Esophagus squamous epithelium (tissue), 5 donors: ENCODE data around the gene TLN1. TPM values are rescaled to one million over a fixed set of nuclear protein-coding genes. Genes with fewer than 3 reads are reported as not detected.
A peak's percentile ranks its signal among the peaks of the same experiment; 100 is the strongest.

Experiments used
- DNase-seq: peaks from one replicate; lab custom pipeline; 2025; lab: John Stamatoyannopoulos, UW
- H3K27ac ChIP-seq, 4 donors: fragments of 200-600 bp; sonication (generic); one replicate each; pipeline ENCODE4 v1.5.1; 2016 to 2019; ENCODE audit warnings: mild to moderate bottlenecking in 1 of 4
- H3K27me3 ChIP-seq, 4 donors: fragments of 200-600 bp; sonication (generic); 1 replicate in 3 of 4; 2 replicates in 1 of 4; pipeline versions ENCODE4 v1.5.1 to v1.6.0; 2017 to 2021; ENCODE audit warnings: antibody characterized with exemption in 1 of 4
- H3K36me3 ChIP-seq, 3 donors: fragments of 200-600 bp; sonication (generic); one replicate each; pipeline ENCODE4 v1.5.1; 2016 to 2019
- H3K4me1 ChIP-seq, 3 donors: fragments of 200-600 bp; sonication (generic); one replicate each; pipeline ENCODE4 v1.5.1; 2017 to 2019
- H3K4me3 ChIP-seq, 4 donors: fragments of 200-600 bp; sonication (generic); 1 replicate in 3 of 4; 2 replicates in 1 of 4; pipeline ENCODE4 v1.5.1; 2016 to 2019; ENCODE audit warnings: mild to moderate bottlenecking in 2 of 4, moderate library complexity in 1 of 4
- H3K9me3 ChIP-seq, 3 donors: fragments of 200-600 bp; sonication (generic); one replicate each; pipeline ENCODE4 v1.5.1; 2016 to 2019
- CTCF ChIP-seq, 6 experiments: fragments of 450-650 bp in 4 of 6; fragments of 200-600 bp in 2 of 6; sonication (generic) in 2 of 6; IDR thresholded peaks; one replicate each; pipeline ENCODE4 v1.5.1; 2016 to 2019; ENCODE audit warnings: antibody characterized with exemption in 6 of 6, mild to moderate bottlenecking in 4 of 6, moderate library complexity in 4 of 6
- POLR2A ChIP-seq, 4 donors: fragments of 450-650 bp; IDR thresholded peaks; one replicate each; pipeline ENCODE4 v1.6.1; 2017; ENCODE audit warnings: antibody characterized with exemption in 4 of 4, mild to moderate bottlenecking in 4 of 4, moderate library complexity in 3 of 4
- WGBS, 2 donors: methylation state at CpG; one replicate each; pipeline ENCODE4 v1.1.5; 2018; 5-methylcytosine and 5-hydroxymethylcytosine counted together
- intact Hi-C: fragments of 100-400 bp; cut with DNase I; formaldehyde crosslinking; loops from one replicate; pipeline ENCODE4 v1.15.0; 2022
- total RNA-seq, 4 donors: library from RNA; depleted of rRNA; stranded (reverse); fragments of >200 nt; gene quantifications; one replicate each; pipeline ENCODE4 v1.1.0, GENCODE V29; 2016
- donor health status: DM: yes; HTN: yes; CAD: no.

The TLN1 gene
- total RNA-seq, 4 donors from 2014 or later, result 94.7 to 233 (median 112) TPM

- Histone ChIP-seq H3K9me3 (no peaks in the 10 kb centered on the region), H3K27ac (peak within 1 kb of the TSS; percentile 74 to 92 (median 88)), H3K27me3 (peaks cover 0 to 6% (median 0%) of the 10 kb centered on the region in 4 donors), H3K4me3 (peak within 1 kb of the TSS; percentile 49 to 76 (median 65)), H3K36me3 (peaks cover 0 to 10% (median 0%) of the 10 kb centered on the region in 3 donors), H3K4me1 (peaks cover 0 to 41% (median 5%) of the 10 kb centered on the region in 3 donors)
- WGBS, 2 donors, result 15 to 70% methylated on average over 5 to 11 of the region's 61 CpGs
- peak in 2 of 4 donors; percentile 71 to 89 for TF ChIP-seq POLR2A (IDR thresholded peaks at IDR 0.05)
- TF ChIP-seq CTCF (IDR thresholded peaks at IDR 0.05), result no peak
- DNase-seq, result no peak
- intact Hi-C loops, result loop anchor here (10.0 kb wide), 1 partner anchor 85 kb away; the partner anchor contains the start of gene TESK1
Observed at GRCh38 chr9:35689542-35690293, 42.3 kb downstream of the TLN1 start, which contains the start of gene TPM2. Gene TPM2, minus strand, starts transcription at chr9:35689925. Its CDS starts 108 bp downstream, at chr9:35689817.

GRCh38 chr9:35688558-35689541 is 43.1 kb downstream of the TLN1 start:
- TF ChIP-seq CTCF (IDR thresholded peaks at IDR 0.05) (no peak), POLR2A (IDR thresholded peaks at IDR 0.05) (no peak)
- intact Hi-C loops, result loop anchor here (10.0 kb wide), 1 partner anchor 84 kb away; the partner anchor contains the start of gene TESK1
- DNase-seq, result no peak
- H3K9me3 ChIP-seq, result no peaks in the 10 kb centered on the region
- peaks cover 0 to 41% (median 5%) of the 10 kb centered on the region in 3 donors for H3K4me1 ChIP-seq
- H3K27me3 ChIP-seq, result peaks cover 0 to 6% (median 0%) of the 10 kb centered on the region in 4 donors
- H3K36me3 ChIP-seq, result peaks cover 0 to 19% (median 0%) of the 10 kb centered on the region in 3 donors
- 37 to 54% methylated on average over 9 to 10 of the region's 12 CpGs for WGBS, 2 donors
- peak overlapping the region; percentile 74 to 92 (median 88) for H3K27ac ChIP-seq
- peak overlapping the region; percentile 49 to 76 (median 65) for H3K4me3 ChIP-seq

DNA sequence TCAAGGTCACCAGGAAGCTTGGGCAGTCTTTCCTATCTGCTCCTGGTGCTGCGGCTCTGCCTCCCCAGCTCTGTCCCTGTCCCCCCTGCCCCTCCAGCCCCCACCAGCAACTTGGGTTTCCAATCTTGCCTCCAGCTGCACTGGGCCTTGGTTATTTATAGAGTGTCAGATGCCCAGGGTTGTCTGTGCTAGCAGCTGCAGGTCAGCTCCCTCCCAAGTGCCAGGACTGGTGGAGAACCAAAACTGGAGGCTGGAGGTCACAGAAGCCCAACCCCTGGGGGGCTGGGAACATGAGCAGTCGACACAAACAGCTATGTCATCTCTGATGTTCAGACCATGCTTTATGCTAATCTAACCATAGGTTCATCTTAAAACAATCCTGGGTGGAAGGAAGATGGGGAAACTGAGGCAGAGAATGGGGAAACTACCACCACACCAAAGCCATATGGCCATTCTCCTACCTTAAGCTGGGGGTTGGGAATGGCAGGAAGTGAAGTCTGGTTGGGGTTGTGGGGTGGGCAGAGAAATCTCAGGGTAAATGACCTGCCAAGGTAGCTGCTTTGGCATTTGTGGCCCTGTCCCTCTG is 43.9 kb downstream of the TLN1 start:
- Histone ChIP-seq H3K4me1 (peaks cover 0 to 44% (median 5%) of the 10 kb centered on the region in 3 donors), H3K36me3 (peaks cover 0 to 27% (median 0%) of the 10 kb centered on the region in 3 donors), H3K4me3 (peak overlapping the region; percentile 49 to 76 (median 65)), H3K27ac (peak overlapping the region; percentile 44 to 92 (median 88)), H3K27me3 (peaks cover 0 to 6% (median 0%) of the 10 kb centered on the region in 4 donors), H3K9me3 (no peaks in the 10 kb centered on the region)
- TF ChIP-seq POLR2A (IDR thresholded peaks at IDR 0.05) (no peak), CTCF (IDR thresholded peaks at IDR 0.05) (no peak)
- DNase-seq, result no peak
- WGBS, 2 donors, result 60 to 80% methylated on average over 1 to 2 of the region's 2 CpGs
- intact Hi-C loops, result loop anchor here (10.0 kb wide), 1 partner anchor 83 kb away; the partner anchor contains the start of gene TESK1

DNA sequence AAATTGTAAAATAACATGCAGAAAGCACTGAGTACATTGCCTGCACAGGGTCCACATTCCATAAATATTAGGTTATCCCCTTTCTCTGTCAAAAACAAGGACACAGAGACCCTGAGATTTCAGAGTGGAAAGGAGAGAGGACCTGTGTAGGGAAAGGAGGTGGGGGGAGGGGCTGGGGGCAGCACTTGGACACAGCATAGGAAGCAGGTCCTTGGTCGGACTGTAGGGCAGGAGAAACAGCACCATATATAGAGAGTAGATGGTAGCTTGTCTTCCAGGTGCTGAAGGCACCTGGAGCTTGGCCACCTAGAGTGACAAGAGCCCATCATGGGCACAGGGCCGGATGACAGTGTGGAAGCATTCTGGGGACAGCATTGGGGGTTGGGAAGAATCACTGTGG is 44.7 kb downstream of the TLN1 start:
- DNase-seq, result no peak
- intact Hi-C loops, result loop anchor here (10.0 kb wide), 1 partner anchor 83 kb away; the partner anchor contains the start of gene TESK1
- WGBS, 2 donors, result 61 to 80% methylated on average over 2 of the region's 2 CpGs
- TF ChIP-seq CTCF (IDR thresholded peaks at IDR 0.05) (no peak), POLR2A (IDR thresholded peaks at IDR 0.05) (no peak)
- H3K4me1 ChIP-seq, result peaks cover 0 to 52% (median 5%) of the 10 kb centered on the region in 3 donors
- no peaks in the 10 kb centered on the region for H3K9me3 ChIP-seq
- H3K36me3 ChIP-seq, result peaks cover 0 to 34% (median 0%) of the 10 kb centered on the region in 3 donors
- peak overlapping the region; percentile 49 to 76 (median 65) for H3K4me3 ChIP-seq
- peaks cover 0 to 6% (median 0%) of the 10 kb centered on the region in 4 donors for H3K27me3 ChIP-seq
- H3K27ac ChIP-seq, result peak overlapping the region; percentile 44 to 92 (median 88)
